A673 (cell line): Measurements from ENCODE around the gene ST6GALNAC3. TPM values are rescaled to one million over a fixed set of nuclear protein-coding genes. Genes with fewer than 3 reads are reported as not detected.

Experiments
- BruUV-seq: library from RNA; stranded (reverse); fragments of 400-500 nt; replicated peaks from 2 replicates; lab custom pipeline; 2021; lab: Mats Ljungman, UMichigan
- CTCF ChIA-PET: fragments of 300-600 bp; sonication (Branson Sonifier 250); formaldehyde crosslinking; loops from one replicate; lab custom pipeline; 2022; ENCODE audit warnings: antibody characterized with exemption; lab: Charles Lee
- POLR2A ChIA-PET: fragments of 300-600 bp; sonication (Branson Sonifier 250); formaldehyde crosslinking; loops from one replicate; lab custom pipeline; 2022; ENCODE audit warnings: antibody characterized with exemption; ENCODE audit not compliant: low non-redundant PET; lab: Charles Lee
- DNase-seq: peaks from one replicate; pipeline ENCODE4 v3.0.0-alpha.2; 2015; ENCODE audit warnings: low spot score
- H3K27ac ChIP-seq: fragments of 200-600 bp; sonication (generic); 2 replicates; pipeline ENCODE4 v1.5.1; 2016; ENCODE audit warnings: mixed run types, low read depth, mild to moderate bottlenecking, mixed read lengths, antibody characterized with exemption, low read length; ENCODE audit not compliant: poor library complexity, severe bottlenecking
- H3K27me3 ChIP-seq: fragments of 200-600 bp; sonication (generic); replicated peaks from 2 replicates; pipeline ENCODE4 v1.6.1; 2017; ENCODE audit warnings: mixed run types, low read depth, mild to moderate bottlenecking, mixed read lengths, antibody characterized with exemption, low read length; ENCODE audit not compliant: insufficient read depth, poor library complexity
- H3K36me3 ChIP-seq: fragments of 200-600 bp; sonication (generic); 2 replicates; pipeline ENCODE4 v1.6.1; 2016; ENCODE audit warnings: mixed run types, mild to moderate bottlenecking, mixed read lengths, antibody characterized with exemption, low read length; ENCODE audit not compliant: insufficient read depth, poor library complexity, severe bottlenecking
- H3K4me1 ChIP-seq: fragments of 200-600 bp; sonication (generic); 2 replicates; pipeline ENCODE4 v1.6.1; 2017; ENCODE audit warnings: mixed run types, mild to moderate bottlenecking, mixed read lengths, antibody characterized with exemption, low read length; ENCODE audit not compliant: insufficient read depth, poor library complexity, severe bottlenecking
- H3K4me3 ChIP-seq: fragments of 200-600 bp; sonication (generic); 2 replicates; pipeline ENCODE4 v1.5.1; 2016; ENCODE audit warnings: low read depth, mixed run types, mild to moderate bottlenecking, mixed read lengths, low read length; ENCODE audit not compliant: poor library complexity, severe bottlenecking
- H3K9me3 ChIP-seq: fragments of 200-600 bp; sonication (generic); 2 replicates; pipeline ENCODE4 v1.6.1; 2016; ENCODE audit warnings: mixed run types, low read depth, mild to moderate bottlenecking, mixed read lengths, antibody characterized with exemption, low read length; ENCODE audit not compliant: poor library complexity, severe bottlenecking
- EZH2 ChIP-seq: fragments of 200-600 bp; sonication (generic); IDR thresholded peaks from 2 replicates; pipeline ENCODE4 v1.6.1; 2017; ENCODE audit warnings: borderline replicate concordance, low read depth, mild to moderate bottlenecking, mixed read lengths, antibody characterized with exemption, low read length; ENCODE audit not compliant: poor library complexity, severe bottlenecking
- intact Hi-C: fragments of 100-400 bp; cut with micrococcal nuclease; formaldehyde crosslinking; loops from one replicate; pipeline ENCODE4 v1.10.0; 2022; ENCODE audit not compliant: unreplicated experiment
- total RNA-seq: library from RNA; stranded (reverse); gene quantifications from 2 replicates; pipeline ENCODE4 v1.2.3, GENCODE V29; 2021
- TF ChIP-seq, protein P1 (sequence below): fragments of 300-800, 200-600 bp; sonication (generic); conservative IDR thresholded peaks from 2 replicates; pipeline ENCODE4 v1.5.1; 2017; ENCODE audit warnings: low read depth, mild to moderate bottlenecking, antibody characterized with exemption, low read length, moderate library complexity, mixed read lengths

Gene ST6GALNAC3
- total RNA-seq, 1 experiment from 2014 or later = 1.2 TPM

DNA sequence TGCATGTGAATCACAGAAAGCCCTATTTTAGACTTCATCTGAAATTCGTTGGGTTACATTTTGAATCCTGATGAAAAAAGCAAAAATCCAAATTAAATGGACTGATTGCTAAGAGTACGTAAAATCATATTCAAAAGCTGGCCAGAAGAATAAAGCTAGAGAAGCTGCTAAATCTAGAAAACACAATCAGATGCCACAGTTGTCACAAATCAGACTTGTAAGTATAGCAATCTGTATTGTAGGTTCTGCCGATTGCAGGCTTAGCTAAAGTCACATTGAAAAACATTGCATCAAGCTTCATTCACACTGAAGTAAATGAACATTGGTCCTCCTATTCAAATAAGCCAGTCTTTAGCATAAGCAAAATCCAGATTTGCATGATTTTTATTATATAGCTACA is 557.6 kb downstream of the ST6GALNAC3 start:
- ChIA-PET CTCF (no interaction called here), POLR2A (no interaction called here)
- intact Hi-C loops = no loop called here

DNA sequence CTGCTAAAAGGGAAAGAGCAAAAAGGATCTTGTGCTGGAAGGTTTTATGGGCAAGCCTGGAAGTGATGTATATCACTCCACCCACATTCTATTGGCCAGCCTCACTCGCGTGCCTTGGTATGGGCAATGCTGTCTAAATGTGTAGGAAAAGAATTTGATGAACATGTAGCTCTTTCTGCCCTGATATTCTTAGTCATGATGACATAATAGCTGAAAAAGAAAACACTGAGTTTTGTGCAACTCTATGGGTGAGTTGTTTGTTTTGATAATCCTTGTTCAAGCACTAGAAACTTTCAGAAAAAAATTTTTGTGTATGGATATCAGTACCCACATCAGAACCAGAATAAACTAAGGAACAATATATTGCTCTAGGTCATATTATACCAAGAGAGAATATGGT is 561.2 kb downstream of the ST6GALNAC3 start:
- DNase-seq = no peak
- Histone ChIP-seq H3K27me3 (peaks cover 61% of the 10 kb centered on the region), H3K36me3 (no peaks in the 10 kb centered on the region), H3K4me1 (no peaks in the 10 kb centered on the region), H3K4me3 (no peak overlapping the region), H3K9me3 (no peaks in the 10 kb centered on the region), H3K27ac (no peak overlapping the region)
- BruUV-seq = no TSS peak
- intact Hi-C loops = no loop called here
- ChIA-PET POLR2A (no interaction called here), CTCF (no interaction called here)
- no peak for TF ChIP-seq EZH2
- TF ChIP-seq, protein P1, sequence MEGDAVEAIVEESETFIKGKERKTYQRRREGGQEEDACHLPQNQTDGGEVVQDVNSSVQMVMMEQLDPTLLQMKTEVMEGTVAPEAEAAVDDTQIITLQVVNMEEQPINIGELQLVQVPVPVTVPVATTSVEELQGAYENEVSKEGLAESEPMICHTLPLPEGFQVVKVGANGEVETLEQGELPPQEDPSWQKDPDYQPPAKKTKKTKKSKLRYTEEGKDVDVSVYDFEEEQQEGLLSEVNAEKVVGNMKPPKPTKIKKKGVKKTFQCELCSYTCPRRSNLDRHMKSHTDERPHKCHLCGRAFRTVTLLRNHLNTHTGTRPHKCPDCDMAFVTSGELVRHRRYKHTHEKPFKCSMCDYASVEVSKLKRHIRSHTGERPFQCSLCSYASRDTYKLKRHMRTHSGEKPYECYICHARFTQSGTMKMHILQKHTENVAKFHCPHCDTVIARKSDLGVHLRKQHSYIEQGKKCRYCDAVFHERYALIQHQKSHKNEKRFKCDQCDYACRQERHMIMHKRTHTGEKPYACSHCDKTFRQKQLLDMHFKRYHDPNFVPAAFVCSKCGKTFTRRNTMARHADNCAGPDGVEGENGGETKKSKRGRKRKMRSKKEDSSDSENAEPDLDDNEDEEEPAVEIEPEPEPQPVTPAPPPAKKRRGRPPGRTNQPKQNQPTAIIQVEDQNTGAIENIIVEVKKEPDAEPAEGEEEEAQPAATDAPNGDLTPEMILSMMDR = no peak

More for the DNA sequence above, 557.6 kb downstream of the ST6GALNAC3 start:
- no peaks in the 10 kb centered on the region for H3K4me1 ChIP-seq
- DNase-seq = no peak
- no peak overlapping the region for H3K27ac ChIP-seq
- TF ChIP-seq, protein P1 = no peak
- no peak for TF ChIP-seq EZH2
- BruUV-seq = no TSS peak
- H3K9me3 ChIP-seq = no peaks in the 10 kb centered on the region
- peaks cover 58% of the 10 kb centered on the region for H3K27me3 ChIP-seq
- no peak overlapping the region for H3K4me3 ChIP-seq
- H3K36me3 ChIP-seq = no peaks in the 10 kb centered on the region

DNA sequence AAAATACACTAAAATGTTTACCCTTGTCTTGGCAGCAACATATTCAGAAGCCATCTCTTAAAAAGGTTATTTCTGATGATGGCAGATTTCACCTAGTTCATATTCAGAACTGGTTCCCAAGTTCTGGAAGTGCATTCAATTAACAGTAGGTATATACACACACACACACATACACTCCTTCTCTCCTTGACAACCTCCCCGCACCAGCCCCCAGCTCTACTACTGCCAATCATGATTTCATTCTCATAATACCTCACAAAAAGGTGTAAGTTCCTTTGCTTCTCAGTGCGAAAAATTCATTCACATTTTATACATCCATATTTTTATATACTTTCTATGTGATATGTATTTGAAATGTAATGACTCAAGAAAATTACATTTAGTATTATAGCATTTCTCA is 564.6 kb downstream of the ST6GALNAC3 start:
- CTCF ChIA-PET = no interaction called here

More for the DNA sequence above, 564.6 kb downstream of the ST6GALNAC3 start:
- H3K4me3 ChIP-seq = no peak overlapping the region
- H3K27me3 ChIP-seq = peaks cover 32% of the 10 kb centered on the region
- no peak overlapping the region for H3K27ac ChIP-seq
- no peak for TF ChIP-seq EZH2
- TF ChIP-seq, protein P1 = no peak
- no peaks in the 10 kb centered on the region for H3K9me3 ChIP-seq
- H3K36me3 ChIP-seq = no peaks in the 10 kb centered on the region
- POLR2A ChIA-PET = no interaction called here
- no peaks in the 10 kb centered on the region for H3K4me1 ChIP-seq
- no peak for DNase-seq
- BruUV-seq = no TSS peak
- intact Hi-C loops = no loop called here
